Gastrocnemius medialis (tissue), 4 donors: Measurements from ENCODE around the gene OR10A5. TPM values are rescaled to one million over a fixed set of nuclear protein-coding genes. Genes with fewer than 3 reads are reported as not detected.
"Not testable (repeated sequence)": the region's sequence is repeated elsewhere in the genome, so short reads cannot be mapped to it uniquely, and the experiment has no call there.

Experiments
- ATAC-seq, 2 donors: fragments of 150-250 bp; one replicate each; pipeline ENCODE4 v1.9.1; 2016
- DNase-seq, 2 donors: peaks; one replicate each; pipeline ENCODE4 v3.0.0-alpha.2; 2019
- H3K27ac ChIP-seq, 4 donors: fragments of 200-600 bp; sonication (generic); 1 replicate in 1 of 4; 2 replicates in 3 of 4; pipeline ENCODE4 v1.5.1; 2016 to 2018; ENCODE audit warnings: mild to moderate bottlenecking in 2 of 4, moderate library complexity in 1 of 4
- H3K27me3 ChIP-seq, 3 donors: fragments of 200-600 bp; sonication (generic) in 2 of 3; 1 replicate in 1 of 3; 2 replicates in 2 of 3; pipeline versions ENCODE4 v1.5.1 to v1.6.0; 2016 to 2019; ENCODE audit warnings: mild to moderate bottlenecking in 1 of 3, moderate library complexity in 1 of 3
- H3K36me3 ChIP-seq, 2 donors: fragments of 200-600 bp; sonication (generic) in 1 of 2; one replicate each; pipeline ENCODE4 v1.5.1; 2017 to 2018
- H3K4me1 ChIP-seq, 2 donors: fragments of 200-600 bp; sonication (generic) in 1 of 2; one replicate each; pipeline ENCODE4 v1.5.1; 2016 to 2017; ENCODE audit warnings: mild to moderate bottlenecking in 2 of 2
- H3K4me3 ChIP-seq, 4 donors: fragments of 200-600 bp; sonication (generic) in 3 of 4; 1 replicate in 1 of 4; 2 replicates in 3 of 4; pipeline ENCODE4 v1.5.1; 2016 to 2019; ENCODE audit warnings: mild to moderate bottlenecking in 2 of 4
- H3K9me3 ChIP-seq, 3 donors: fragments of 200-600 bp; sonication (generic) in 2 of 3; 1 replicate in 1 of 3; 2 replicates in 2 of 3; pipeline ENCODE4 v1.5.1; 2016 to 2019
- POLR2A ChIP-seq, 2 donors: fragments of 450-650 bp; IDR thresholded peaks; one replicate each; pipeline ENCODE4 v1.6.1; 2017; ENCODE audit warnings: antibody characterized with exemption in 2 of 2, mild to moderate bottlenecking in 2 of 2, moderate library complexity in 2 of 2
- in situ Hi-C, 4 donors: fragments of 200-750 bp; cut with MboI; loops; one replicate each; pipeline versions ENCODE4 v1.15.0 to v1.8.0; 2017; ENCODE audit warnings: low sequenced_read_pairs in 4 of 4
- intact Hi-C: fragments of 100-400 bp; cut with DNase I; formaldehyde crosslinking; loops from one replicate; pipeline ENCODE4 v1.15.1; 2023; ENCODE audit warnings: low total_unique reads
- total RNA-seq, 4 donors: library from RNA; depleted of rRNA; stranded (reverse); fragments of >200 nt; gene quantifications; one replicate each; pipeline versions ENCODE4 v1.1.0 to v1.2.3, GENCODE V29; 2016
- TF ChIP-seq, protein P1 (sequence below), 5 experiments: fragments of 450-650 bp in 3 of 5; fragments of 200-600 bp in 2 of 5; sonication (generic) in 2 of 5; IDR thresholded peaks in 4 of 5; conservative IDR thresholded peaks in 1 of 5; 1 replicate in 4 of 5; 2 replicates in 1 of 5; pipeline ENCODE4 v1.5.1; 2016 to 2019; ENCODE audit warnings: antibody characterized with exemption in 5 of 5, mild to moderate bottlenecking in 3 of 5, moderate library complexity in 3 of 5

OR10A5 gene
- total RNA-seq, 4 donors from 2014 or later, result not detected

DNA sequence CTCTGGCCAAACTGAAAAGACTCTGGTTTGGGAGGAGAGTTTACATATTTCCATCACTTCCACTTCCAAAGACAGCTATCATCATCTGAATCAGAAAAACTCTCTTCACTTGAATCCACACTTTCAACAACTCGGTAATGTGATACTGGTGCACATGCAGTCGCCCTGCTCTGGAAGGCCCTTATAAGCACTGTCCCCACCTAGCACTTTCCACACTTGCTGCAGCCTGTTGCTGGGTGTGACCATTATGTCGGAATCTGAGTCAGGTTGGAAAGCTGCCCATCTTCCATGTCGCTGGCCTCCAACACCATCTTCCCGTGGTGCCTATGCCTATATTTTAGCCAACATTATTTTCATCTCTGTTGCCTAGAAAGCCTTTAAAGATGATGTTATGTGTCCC lies 1.1 kb upstream of the OR10A5 start:
- H3K27ac ChIP-seq, result no peak overlapping the region
- DNase-seq (no peak), ATAC-seq (no peak)
- H3K4me3 ChIP-seq, result no peak overlapping the region
- in situ Hi-C loops, result loop anchor here in 1 of 4 donors (25.0 kb wide), 1 partner anchor 93 kb away; the partner anchor contains the start of gene ZNF215
- H3K9me3 ChIP-seq, result no peaks in the 10 kb centered on the region
- H3K36me3 ChIP-seq, result no peaks in the 10 kb centered on the region
- H3K27me3 ChIP-seq, result no peaks in the 10 kb centered on the region
- H3K4me1 ChIP-seq, result no peaks in the 10 kb centered on the region
- no peak for TF ChIP-seq POLR2A (IDR thresholded peaks at IDR 0.05)
- TF ChIP-seq, protein P1, sequence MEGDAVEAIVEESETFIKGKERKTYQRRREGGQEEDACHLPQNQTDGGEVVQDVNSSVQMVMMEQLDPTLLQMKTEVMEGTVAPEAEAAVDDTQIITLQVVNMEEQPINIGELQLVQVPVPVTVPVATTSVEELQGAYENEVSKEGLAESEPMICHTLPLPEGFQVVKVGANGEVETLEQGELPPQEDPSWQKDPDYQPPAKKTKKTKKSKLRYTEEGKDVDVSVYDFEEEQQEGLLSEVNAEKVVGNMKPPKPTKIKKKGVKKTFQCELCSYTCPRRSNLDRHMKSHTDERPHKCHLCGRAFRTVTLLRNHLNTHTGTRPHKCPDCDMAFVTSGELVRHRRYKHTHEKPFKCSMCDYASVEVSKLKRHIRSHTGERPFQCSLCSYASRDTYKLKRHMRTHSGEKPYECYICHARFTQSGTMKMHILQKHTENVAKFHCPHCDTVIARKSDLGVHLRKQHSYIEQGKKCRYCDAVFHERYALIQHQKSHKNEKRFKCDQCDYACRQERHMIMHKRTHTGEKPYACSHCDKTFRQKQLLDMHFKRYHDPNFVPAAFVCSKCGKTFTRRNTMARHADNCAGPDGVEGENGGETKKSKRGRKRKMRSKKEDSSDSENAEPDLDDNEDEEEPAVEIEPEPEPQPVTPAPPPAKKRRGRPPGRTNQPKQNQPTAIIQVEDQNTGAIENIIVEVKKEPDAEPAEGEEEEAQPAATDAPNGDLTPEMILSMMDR (IDR thresholded peaks at IDR 0.05 in 4 of 5, conservative IDR thresholded peaks at IDR 0.05 in 1 of 5), result no peak
- intact Hi-C loops, result no loop called here

DNA sequence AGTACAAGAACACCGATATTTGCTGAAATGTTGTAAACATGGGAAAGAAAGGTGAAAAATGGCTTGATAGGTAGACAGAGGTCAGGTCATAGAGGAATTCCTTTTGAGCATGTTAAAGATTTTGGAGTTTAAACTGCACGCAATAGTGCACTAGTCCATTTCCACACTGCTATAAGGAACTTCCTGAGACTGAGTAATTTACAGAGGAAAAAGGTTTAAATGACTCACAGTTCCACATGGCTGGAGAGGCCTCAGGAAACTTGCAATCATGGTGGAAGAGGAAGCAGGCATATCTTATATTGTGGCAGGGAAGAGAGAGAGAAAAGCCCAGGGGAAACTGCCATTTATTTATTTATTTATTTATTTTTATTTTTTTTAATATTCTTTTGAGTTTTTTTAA lies 5.0 kb downstream of the OR10A5 start:
- Histone ChIP-seq H3K9me3 (no peaks in the 10 kb centered on the region), H3K4me1 (no peaks in the 10 kb centered on the region), H3K27me3 (no peaks in the 10 kb centered on the region), H3K4me3 (no peak overlapping the region), H3K27ac (no peak overlapping the region), H3K36me3 (no peaks in the 10 kb centered on the region)
- in situ Hi-C loops, result no loop called here
- intact Hi-C loops, result no loop called here
- ATAC-seq (no peak), DNase-seq (no peak)
- TF ChIP-seq, protein P1 (IDR thresholded peaks at IDR 0.05 in 4 of 5, conservative IDR thresholded peaks at IDR 0.05 in 1 of 5), result no peak

DNA sequence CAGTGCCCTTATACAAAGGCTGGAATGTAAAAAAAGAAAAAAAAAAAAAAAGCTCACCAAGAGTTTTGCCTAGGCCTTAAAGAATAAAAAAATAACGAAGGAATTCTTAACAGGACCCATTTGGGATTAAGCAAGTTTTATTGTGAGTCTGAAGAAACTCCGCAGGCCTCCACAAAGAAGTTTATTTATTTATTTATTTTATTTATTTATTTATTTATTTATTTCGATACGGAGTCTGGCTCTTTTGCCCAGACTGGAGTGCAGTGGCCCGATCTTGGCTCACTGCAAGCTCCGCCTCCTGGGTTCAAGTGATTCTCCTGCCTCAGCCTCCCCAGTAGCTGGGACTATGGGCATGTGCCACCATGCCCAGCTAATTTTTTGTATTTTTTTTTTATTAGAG lies 9.3 kb downstream of the OR10A5 start:
- H3K27ac ChIP-seq, intact Hi-C loops, DNase-seq, H3K4me3 ChIP-seq, in situ Hi-C loops, H3K4me1 ChIP-seq, H3K36me3 ChIP-seq, H3K27me3 ChIP-seq, ATAC-seq, H3K9me3 ChIP-seq: not testable (repeated sequence)

DNA sequence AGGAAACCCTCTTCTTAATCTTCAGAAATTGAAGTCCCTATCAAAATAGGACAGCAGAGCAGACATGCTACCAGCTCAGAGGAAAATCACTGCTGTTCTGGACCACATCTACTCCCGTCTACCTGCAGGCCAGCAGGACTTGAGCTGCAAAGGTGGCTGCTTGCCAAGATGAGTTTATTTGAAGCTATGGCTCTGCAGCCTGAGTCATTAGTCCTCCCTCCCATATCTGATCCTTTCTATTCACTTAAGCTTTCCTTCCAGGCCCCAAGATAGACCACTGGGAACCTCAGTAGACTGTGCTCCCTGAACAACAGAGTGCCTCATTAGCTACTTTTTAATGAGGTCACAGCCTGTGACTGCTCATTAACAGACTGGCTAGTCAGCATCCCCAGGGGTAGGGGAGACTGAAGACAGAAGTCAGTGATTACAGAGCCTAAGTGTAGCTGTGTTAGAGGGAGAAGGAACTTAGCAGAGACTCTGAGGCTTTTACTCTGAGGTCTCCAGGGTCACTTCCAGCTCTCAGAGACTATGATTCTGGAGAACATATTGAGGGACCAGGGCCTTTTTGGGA lies 10.6 kb downstream of the OR10A5 start:
- DNase-seq (no peak), ATAC-seq (no peak)
- Histone ChIP-seq H3K27me3 (no peaks in the 10 kb centered on the region), H3K9me3 (no peaks in the 10 kb centered on the region), H3K36me3 (no peaks in the 10 kb centered on the region), H3K27ac (no peak overlapping the region), H3K4me3 (no peak overlapping the region), H3K4me1 (no peaks in the 10 kb centered on the region)
- no peak for TF ChIP-seq POLR2A (IDR thresholded peaks at IDR 0.05)
- TF ChIP-seq, protein P1 (IDR thresholded peaks at IDR 0.05 in 4 of 5, conservative IDR thresholded peaks at IDR 0.05 in 1 of 5), result no peak
- intact Hi-C loops (no loop called here), in situ Hi-C loops (no loop called here)

DNA sequence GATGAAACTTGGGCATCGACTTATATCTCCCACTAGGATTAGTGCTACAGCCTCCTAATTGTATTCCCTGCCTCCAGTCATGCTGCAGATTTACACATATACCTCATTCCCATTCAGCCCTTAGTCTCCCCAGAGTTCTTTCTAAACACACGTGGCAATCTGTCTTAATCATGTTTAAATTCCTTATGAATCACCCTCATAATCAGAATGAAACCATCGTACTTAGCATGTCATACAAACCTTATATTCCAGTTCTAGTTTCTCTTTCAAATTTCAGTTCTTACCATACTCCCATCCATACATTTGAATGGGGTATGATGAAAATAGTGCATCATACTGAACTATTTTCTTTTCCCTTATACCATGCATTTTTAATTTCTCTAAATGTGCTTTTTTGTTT lies 11.4 kb downstream of the OR10A5 start:
- TF ChIP-seq POLR2A (IDR thresholded peaks at IDR 0.05), result no peak
- TF ChIP-seq, protein P1 (IDR thresholded peaks at IDR 0.05 in 4 of 5, conservative IDR thresholded peaks at IDR 0.05 in 1 of 5), result no peak
- no peak overlapping the region for H3K27ac ChIP-seq
- in situ Hi-C loops (no loop called here), intact Hi-C loops (no loop called here)
- ATAC-seq (no peak), DNase-seq (no peak)
- no peaks in the 10 kb centered on the region for H3K9me3 ChIP-seq
- no peaks in the 10 kb centered on the region for H3K4me1 ChIP-seq
- H3K36me3 ChIP-seq, result no peaks in the 10 kb centered on the region
- H3K27me3 ChIP-seq, result no peaks in the 10 kb centered on the region
- H3K4me3 ChIP-seq, result no peak overlapping the region
